H9 (cell line): ENCODE measurements around the gene OSBP2. TPM values are rescaled to one million over a fixed set of nuclear protein-coding genes. Genes with fewer than 3 reads are reported as not detected.
A peak's percentile ranks its signal among the peaks of the same experiment; 100 is the strongest.

Experiments
- DNase-seq: peaks from one replicate; pipeline ENCODE4 v3.0.0-alpha.2; 2017
- H2AFZ ChIP-seq: one replicate; pipeline ENCODE4 v1.6.1; 2013; ENCODE audit warnings: mild to moderate bottlenecking, low read length, control low read depth, moderate library complexity
- H2AK5ac ChIP-seq: 2 replicates; pipeline ENCODE4 v1.6.1; 2013; ENCODE audit warnings: low read length, control low read depth, mixed read lengths; ENCODE audit not compliant: insufficient read length
- H2BK120ac ChIP-seq: one replicate; pipeline ENCODE4 v1.6.1; 2013; ENCODE audit warnings: low read depth, mild to moderate bottlenecking, low read length, control low read depth, inconsistent platforms; ENCODE audit not compliant: poor library complexity, severe bottlenecking
- H2BK12ac ChIP-seq: 2 replicates; pipeline ENCODE4 v1.6.1; 2013; ENCODE audit warnings: low read length, control low read depth, mixed read lengths, low read depth; ENCODE audit not compliant: insufficient read length
- H2BK15ac ChIP-seq: 2 replicates; pipeline ENCODE4 v1.6.1; 2013; ENCODE audit warnings: low read depth, low read length, control low read depth
- H2BK20ac ChIP-seq: one replicate; pipeline ENCODE4 v1.6.1; 2013; ENCODE audit warnings: low read depth, mild to moderate bottlenecking, low read length, control low read depth, inconsistent platforms; ENCODE audit not compliant: poor library complexity, severe bottlenecking
- H2BK5ac ChIP-seq: 2 replicates; pipeline ENCODE4 v1.6.1; 2013; ENCODE audit warnings: low read length, control low read depth, mixed read lengths; ENCODE audit not compliant: insufficient read length
- H3K14ac ChIP-seq: 2 replicates; pipeline ENCODE4 v1.6.1; 2013; ENCODE audit warnings: low read length, control low read depth; ENCODE audit not compliant: insufficient read depth
- H3K18ac ChIP-seq: 2 replicates; pipeline ENCODE4 v1.6.1; 2013; ENCODE audit warnings: low read depth, mild to moderate bottlenecking, mixed read lengths, low read length, control low read depth; ENCODE audit not compliant: insufficient read length
- H3K23ac ChIP-seq: 2 replicates; pipeline ENCODE4 v1.6.1; 2013; ENCODE audit warnings: low read length, control low read depth, mixed read lengths, low read depth; ENCODE audit not compliant: insufficient read length
- H3K23me2 ChIP-seq: 2 replicates; pipeline ENCODE4 v1.6.1; 2013; ENCODE audit warnings: low read depth, mild to moderate bottlenecking, mixed read lengths, low read length, control low read depth; ENCODE audit not compliant: insufficient read length, poor library complexity, severe bottlenecking
- H3K27ac ChIP-seq: 2 replicates; pipeline ENCODE4 v1.5.1; 2013; ENCODE audit warnings: low read length, control low read depth, mixed read lengths, low read depth; ENCODE audit not compliant: insufficient read length
- H3K27me3 ChIP-seq: 2 replicates; pipeline ENCODE4 v1.6.1; 2013; ENCODE audit warnings: low read length, control low read depth, inconsistent platforms; ENCODE audit not compliant: insufficient read depth
- H3K4ac ChIP-seq: 2 replicates; pipeline ENCODE4 v1.6.1; 2013; ENCODE audit warnings: low read depth, mild to moderate bottlenecking, control low read depth, inconsistent platforms, low read length, moderate library complexity
- H3K4me1 ChIP-seq: 2 replicates; pipeline ENCODE4 v1.6.1; 2013; ENCODE audit warnings: low read length, control low read depth, inconsistent platforms; ENCODE audit not compliant: insufficient read depth
- H3K4me2 ChIP-seq: 2 replicates; pipeline ENCODE4 v1.6.1; 2013; ENCODE audit warnings: low read length, control low read depth, mixed read lengths; ENCODE audit not compliant: insufficient read length, insufficient read depth
- H3K56ac ChIP-seq: 2 replicates; pipeline ENCODE4 v1.6.1; 2013; ENCODE audit warnings: low read depth, mild to moderate bottlenecking, mixed read lengths, low read length, control low read depth; ENCODE audit not compliant: insufficient read length
- H3K79me1 ChIP-seq: 2 replicates; pipeline ENCODE4 v1.6.1; 2013; ENCODE audit warnings: low read depth, mild to moderate bottlenecking, moderate library complexity, low read length, control low read depth, inconsistent platforms; ENCODE audit not compliant: insufficient read depth, poor library complexity, severe bottlenecking
- H3K79me2 ChIP-seq: 2 replicates; pipeline ENCODE4 v1.6.1; 2013; ENCODE audit warnings: low read length, control low read depth, inconsistent platforms; ENCODE audit not compliant: insufficient read depth
- H3K9ac ChIP-seq: 2 replicates; pipeline ENCODE4 v1.6.1; 2013; ENCODE audit warnings: low read length, control low read depth, mixed read lengths; ENCODE audit not compliant: insufficient read length; ENCODE audit errors: extremely low read depth
- H3K9me3 ChIP-seq: one replicate; pipeline ENCODE4 v1.6.1; 2013; ENCODE audit warnings: low read depth, low read length, inconsistent platforms; ENCODE audit not compliant: control insufficient read depth
- H3T11ph ChIP-seq: one replicate; pipeline ENCODE4 v1.6.1; 2013; ENCODE audit warnings: mild to moderate bottlenecking, low read length, control low read depth, inconsistent platforms
- H4K20me1 ChIP-seq: one replicate; pipeline ENCODE4 v1.6.1; 2013; ENCODE audit not compliant: control insufficient read depth, insufficient read length, insufficient read depth
- H4K5ac ChIP-seq: 2 replicates; pipeline ENCODE4 v1.6.1; 2013; ENCODE audit warnings: low read depth, mild to moderate bottlenecking, mixed read lengths, low read length, control low read depth; ENCODE audit not compliant: insufficient read length
- H4K8ac ChIP-seq: replicated peaks from 2 replicates; pipeline ENCODE4 v1.6.1; 2013; ENCODE audit warnings: low read length, control low read depth, mixed read lengths, low read depth; ENCODE audit not compliant: insufficient read length
- H4K91ac ChIP-seq: 2 replicates; pipeline ENCODE4 v1.6.1; 2013; ENCODE audit warnings: low read depth, mild to moderate bottlenecking, moderate library complexity, mixed read lengths, low read length, control low read depth; ENCODE audit not compliant: insufficient read length
- H3K27ac Mint-ChIP-seq, 3 experiments: 2 replicates in 2 of 3; 3 replicates in 1 of 3; pipeline ENCODE4 v1.8.0; 2020 to 2021; ENCODE audit warnings: mixed read lengths in 3 of 3, mild to moderate bottlenecking in 1 of 3, moderate library complexity in 1 of 3
- H3K27me3 Mint-ChIP-seq: 2 replicates; pipeline ENCODE4 v1.8.0; 2021; ENCODE audit warnings: low read depth, mild to moderate bottlenecking, moderate library complexity, mixed read lengths
- H3K36me3 Mint-ChIP-seq, 3 experiments: 2 replicates in 2 of 3; 3 replicates in 1 of 3; pipeline ENCODE4 v1.8.0; 2020 to 2021; ENCODE audit warnings: low read depth in 3 of 3, mixed read lengths in 3 of 3; ENCODE audit not compliant: insufficient read depth in 1 of 3
- H3K4me1 Mint-ChIP-seq, 2 experiments: 2 replicates each; pipeline ENCODE4 v1.8.0; 2020; ENCODE audit warnings: mixed read lengths in 2 of 2
- H3K4me3 Mint-ChIP-seq, 2 experiments: 2 replicates in 1 of 2; 3 replicates in 1 of 2; pipeline ENCODE4 v1.8.0; 2020 to 2021; ENCODE audit warnings: mild to moderate bottlenecking in 2 of 2, mixed read lengths in 2 of 2, moderate library complexity in 1 of 2
- H3K9me3 Mint-ChIP-seq, 2 experiments: 2 replicates in 1 of 2; 3 replicates in 1 of 2; pipeline ENCODE4 v1.8.0; 2020; ENCODE audit warnings: mild to moderate bottlenecking in 2 of 2, mixed read lengths in 2 of 2, moderate library complexity in 1 of 2
- CTCF ChIP-seq: fragments of 200-600 bp; sonication (generic); conservative IDR thresholded peaks from 3 replicates; pipeline ENCODE4 v1.8.0; 2021; ENCODE audit warnings: antibody characterized with exemption, mild to moderate bottlenecking
- WGBS: extraction: QIAGEN DNeasy Blood & Tissue Kit; methylation state at CpG from one replicate; pipeline ENCODE4 v1.1.7; 2013; ENCODE audit warnings: missing lambda C conversion rate, low lambda C conversion rate, mixed read lengths; ENCODE audit not compliant: insufficient read length; ENCODE audit errors: extremely low coverage; 5-methylcytosine and 5-hydroxymethylcytosine counted together
- total RNA-seq: library from RNA; stranded (reverse); gene quantifications from 2 replicates; pipeline ENCODE4 v1.2.1, GENCODE V29; 2021

The OSBP2 gene
- total RNA-seq, 1 experiment from 2014 or later = 3.4 TPM

GRCh38 chr22:30887453-30887852 lies 192.8 kb downstream of the OSBP2 start:
- Mint-ChIP-seq H3K27ac (peak overlapping the region in 1 of 3 experiments; percentile 67; a peak in 1 of 7 replicates), H3K9me3 (no peaks in the 10 kb centered on the region; a peak in 1 of 5 replicates), H3K27me3 (no peaks in the 10 kb centered on the region), H3K4me1 (peaks cover 14% of the 10 kb centered on the region in 2 experiments), H3K36me3 (peaks cover 3 to 10% (median 5%) of the 10 kb centered on the region in 3 experiments; a peak in 4 of 7 replicates), H3K4me3 (no peak overlapping the region)
- no peaks in the 10 kb centered on the region for H3K9me3 ChIP-seq
- peak; percentile 22 for DNase-seq
- no peak overlapping the region for H2AK5ac ChIP-seq
- H2BK15ac ChIP-seq = no peak overlapping the region
- H4K20me1 ChIP-seq = no peaks in the 10 kb centered on the region
- H3K27me3 ChIP-seq = no peaks in the 10 kb centered on the region
- H4K91ac ChIP-seq = no peak overlapping the region
- H3K4me2 ChIP-seq = no peak overlapping the region
- H3K23me2 ChIP-seq = no peaks in the 10 kb centered on the region
- no peaks in the 10 kb centered on the region for H3K79me2 ChIP-seq
- H2BK120ac ChIP-seq = no peak overlapping the region
- no peak overlapping the region for H4K5ac ChIP-seq
- H3K14ac ChIP-seq = no peak overlapping the region
- no peak overlapping the region for H3T11ph ChIP-seq
- no peak overlapping the region for H4K8ac ChIP-seq
- no peak for TF ChIP-seq CTCF
- H3K56ac ChIP-seq = no peak overlapping the region
- H2BK5ac ChIP-seq = no peak overlapping the region
- no peaks in the 10 kb centered on the region for H3K4me1 ChIP-seq
- WGBS = no CpG with 5 or more reads among the region's 11 CpGs
- no peak overlapping the region for H3K4ac ChIP-seq
- H2BK20ac ChIP-seq = no peak overlapping the region
- no peak overlapping the region for H2AFZ ChIP-seq
- H3K18ac ChIP-seq = no peak overlapping the region
- no peak overlapping the region for H3K9ac ChIP-seq
- H2BK12ac ChIP-seq = no peak overlapping the region
- H3K79me1 ChIP-seq = no peaks in the 10 kb centered on the region
- H3K23ac ChIP-seq = no peak overlapping the region
- no peak overlapping the region for H3K27ac ChIP-seq
